NCI-H82 (cell line): ENCODE measurements around the gene AZU1.
A peak's percentile ranks its signal among the peaks of the same experiment; 100 is the strongest.
"Not testable (repeated sequence)": the region's sequence is repeated elsewhere in the genome, so short reads cannot be mapped to it uniquely, and the experiment has no call there.

Experiments used
- DNase-seq: peaks from one replicate; lab custom pipeline; 2025; lab: John Stamatoyannopoulos, UW

Gene AZU1

GRCh38 chr19:873561-874041 is 46.0 kb downstream of the AZU1 start:
- no peak for DNase-seq

DNA sequence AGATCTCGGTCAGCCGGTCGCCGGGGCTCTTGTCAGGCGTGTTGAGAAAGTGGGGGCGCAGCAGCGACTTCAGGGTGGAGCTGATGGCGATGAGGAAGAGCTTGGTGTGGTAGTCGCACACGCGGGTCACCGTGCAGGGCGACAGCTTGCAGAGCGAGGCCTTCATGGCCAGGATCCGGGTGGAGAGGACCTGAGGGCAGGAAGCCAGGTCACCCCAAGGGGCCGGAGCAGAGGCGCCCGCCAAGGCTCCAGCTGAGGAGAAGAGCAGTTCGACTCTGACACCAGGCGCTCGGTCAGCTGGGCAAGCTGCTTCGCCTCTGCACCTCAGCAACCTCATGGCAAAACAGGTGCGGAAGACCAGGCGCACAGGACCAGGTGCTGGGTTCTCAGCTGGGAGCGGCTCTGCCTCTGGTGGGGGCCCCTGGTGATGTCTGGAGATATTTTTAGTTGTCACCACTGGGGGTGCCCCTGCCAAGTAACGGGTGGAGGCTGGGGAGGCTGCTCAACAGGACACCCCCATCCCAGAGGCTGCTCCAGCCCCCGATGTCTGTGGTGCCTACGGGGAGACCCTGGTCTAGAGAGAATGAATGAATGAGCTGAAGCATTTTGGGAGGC is 47.7 kb downstream of the AZU1 start:
- DNase-seq, result no peak

GRCh38 chr19:876089-876488 is 48.5 kb downstream of the AZU1 start:
- peak; percentile 55 for DNase-seq

DNA sequence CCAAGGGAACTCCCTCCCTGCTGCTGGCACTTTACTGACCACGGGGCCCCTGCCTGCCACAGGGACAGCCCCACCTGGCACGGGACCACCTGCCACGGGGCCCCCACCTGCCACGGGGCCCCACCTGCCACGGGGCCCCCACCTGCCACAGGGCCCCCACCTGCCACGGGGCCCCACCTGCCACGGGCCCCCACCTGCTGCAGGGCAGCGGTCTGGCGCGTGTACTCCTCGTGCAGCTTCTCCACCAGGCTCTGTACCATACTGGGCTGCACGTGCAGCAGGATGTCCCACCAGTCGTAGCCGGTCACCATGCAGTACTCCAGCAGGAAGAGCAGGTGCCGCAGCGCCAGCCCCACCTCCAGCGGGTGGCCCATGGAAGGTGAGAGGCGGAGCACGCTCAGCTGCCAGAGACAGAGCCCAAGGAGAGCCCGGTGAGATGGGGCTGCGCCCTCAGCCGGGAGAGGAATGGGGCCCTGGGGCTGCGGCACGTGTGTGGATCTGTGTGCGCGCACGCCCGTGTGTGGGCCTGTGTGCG is 49.2 kb downstream of the AZU1 start:
- no peak for DNase-seq

GRCh38 chr19:877992-878660 is 50.5 kb downstream of the AZU1 start:
- DNase-seq, result not testable (repeated sequence)

- DNase-seq, result peak; percentile 19
Measured at GRCh38 chr19:878751-879561, 51.3 kb downstream of the AZU1 start.

- no peak for DNase-seq
Measured at GRCh38 chr19:879711-880438, 52.2 kb downstream of the AZU1 start.
